ENCODE measurements around the gene HBS1L.
"Not testable (repeated sequence)": the region's sequence is repeated elsewhere in the genome, so short reads cannot be mapped to it uniquely, and the experiment has no call there.

HBS1L gene

DNA sequence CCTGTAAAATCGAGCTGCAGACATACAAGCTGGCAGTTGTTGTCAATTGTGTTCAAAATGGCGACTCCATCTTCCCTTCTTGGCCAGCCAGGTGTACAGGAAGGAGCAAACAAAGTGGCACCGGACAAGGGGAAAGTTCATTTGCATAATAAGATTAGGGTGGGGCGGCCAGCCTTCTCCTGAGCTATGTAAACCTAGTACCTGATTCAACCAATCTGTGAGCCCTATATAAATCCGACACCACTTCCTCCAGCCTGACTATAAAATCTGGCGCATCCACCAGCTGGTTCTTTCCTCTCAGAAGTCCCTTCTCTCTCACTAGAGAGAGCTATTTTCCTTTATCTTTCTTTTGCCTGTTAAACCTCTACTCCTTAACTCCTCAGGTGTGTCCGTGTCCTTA lies 8.1 kb upstream of the HBS1L start:
- TF ChIP-seq, protein P1, sequence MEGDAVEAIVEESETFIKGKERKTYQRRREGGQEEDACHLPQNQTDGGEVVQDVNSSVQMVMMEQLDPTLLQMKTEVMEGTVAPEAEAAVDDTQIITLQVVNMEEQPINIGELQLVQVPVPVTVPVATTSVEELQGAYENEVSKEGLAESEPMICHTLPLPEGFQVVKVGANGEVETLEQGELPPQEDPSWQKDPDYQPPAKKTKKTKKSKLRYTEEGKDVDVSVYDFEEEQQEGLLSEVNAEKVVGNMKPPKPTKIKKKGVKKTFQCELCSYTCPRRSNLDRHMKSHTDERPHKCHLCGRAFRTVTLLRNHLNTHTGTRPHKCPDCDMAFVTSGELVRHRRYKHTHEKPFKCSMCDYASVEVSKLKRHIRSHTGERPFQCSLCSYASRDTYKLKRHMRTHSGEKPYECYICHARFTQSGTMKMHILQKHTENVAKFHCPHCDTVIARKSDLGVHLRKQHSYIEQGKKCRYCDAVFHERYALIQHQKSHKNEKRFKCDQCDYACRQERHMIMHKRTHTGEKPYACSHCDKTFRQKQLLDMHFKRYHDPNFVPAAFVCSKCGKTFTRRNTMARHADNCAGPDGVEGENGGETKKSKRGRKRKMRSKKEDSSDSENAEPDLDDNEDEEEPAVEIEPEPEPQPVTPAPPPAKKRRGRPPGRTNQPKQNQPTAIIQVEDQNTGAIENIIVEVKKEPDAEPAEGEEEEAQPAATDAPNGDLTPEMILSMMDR (IDR thresholded peaks at IDR 0.05; ENCODE audit: control insufficient read depth, insufficient read depth, low read depth, low read length, missing control alignments): peak; percentile 13
- DNase-seq (ENCODE audit: low read depth): no peak
- no peak overlapping the region for H3K4me3 ChIP-seq (ENCODE audit: control insufficient read depth, low read depth, low read length)

DNA sequence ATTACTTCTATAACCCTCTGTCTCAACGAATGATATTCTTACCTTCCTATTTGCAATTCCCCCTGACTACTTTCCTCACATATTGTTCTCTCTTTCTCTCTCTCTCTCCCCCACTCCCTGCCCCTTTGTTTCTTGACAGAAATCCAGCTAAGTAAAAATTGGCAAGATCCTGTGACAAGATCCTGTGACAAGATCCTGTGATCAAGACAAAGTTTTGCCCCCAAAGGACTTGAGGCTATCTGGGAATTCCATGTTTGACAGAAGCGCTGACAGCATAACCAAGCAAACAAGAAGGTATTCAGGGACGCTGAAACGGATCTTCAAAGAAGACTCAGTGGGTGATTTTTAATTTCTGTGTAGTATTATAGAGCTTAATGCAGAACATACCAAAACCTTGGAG lies 5.5 kb upstream of the HBS1L start:
- H3K4me3 ChIP-seq (ENCODE audit: control insufficient read depth, low read depth, low read length): no peak overlapping the region
- TF ChIP-seq, protein P1 (IDR thresholded peaks at IDR 0.05; ENCODE audit: control insufficient read depth, insufficient read depth, low read depth, low read length, missing control alignments): no peak
- DNase-seq (ENCODE audit: low read depth): no peak

DNA sequence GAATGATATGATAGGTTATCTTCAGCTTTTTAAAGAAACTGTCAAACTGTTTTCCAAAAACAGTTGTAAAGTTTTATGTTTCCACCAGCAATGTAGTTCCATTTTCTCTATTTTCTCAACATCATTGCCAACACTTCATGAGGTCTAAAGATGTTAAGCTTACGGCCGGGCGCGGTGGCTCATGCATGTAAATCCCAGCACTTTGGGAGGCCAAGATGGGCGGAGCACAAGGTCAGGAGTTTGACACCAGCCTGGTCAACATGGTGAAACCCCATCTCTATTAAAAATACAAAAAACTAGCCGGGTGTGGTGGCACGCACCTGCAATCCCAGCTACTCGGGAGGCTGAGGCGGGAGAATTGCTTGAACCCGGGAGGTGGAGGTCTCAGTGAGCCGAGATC lies 3.7 kb upstream of the HBS1L start:
- DNase-seq (ENCODE audit: low read depth); H3K4me3 ChIP-seq (ENCODE audit: control insufficient read depth, low read depth, low read length): not testable (repeated sequence)

DNA sequence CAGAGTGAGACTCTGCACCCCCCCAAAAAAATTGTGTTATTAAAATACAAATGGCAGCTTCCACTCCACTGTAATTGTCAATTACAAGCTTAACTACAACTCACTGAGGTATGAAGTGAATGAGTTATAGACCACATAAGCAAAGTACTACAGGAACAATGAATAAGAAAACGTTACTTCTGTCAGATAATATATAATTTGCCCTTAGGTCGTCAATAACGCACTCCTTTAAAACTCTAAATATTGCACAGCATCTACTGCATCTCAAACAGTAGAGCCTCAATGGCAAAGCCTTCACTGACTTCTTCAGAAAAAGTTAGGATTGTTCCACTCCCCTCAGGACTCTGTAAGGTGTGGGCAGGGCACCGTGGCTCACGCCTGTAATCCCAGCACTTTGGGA lies 2.0 kb upstream of the HBS1L start:
- TF ChIP-seq, protein P1 (IDR thresholded peaks at IDR 0.05; ENCODE audit: control insufficient read depth, insufficient read depth, low read depth, low read length, missing control alignments): no peak
- H3K4me3 ChIP-seq (ENCODE audit: control insufficient read depth, low read depth, low read length): no peak overlapping the region
- DNase-seq (ENCODE audit: low read depth): no peak

DNA sequence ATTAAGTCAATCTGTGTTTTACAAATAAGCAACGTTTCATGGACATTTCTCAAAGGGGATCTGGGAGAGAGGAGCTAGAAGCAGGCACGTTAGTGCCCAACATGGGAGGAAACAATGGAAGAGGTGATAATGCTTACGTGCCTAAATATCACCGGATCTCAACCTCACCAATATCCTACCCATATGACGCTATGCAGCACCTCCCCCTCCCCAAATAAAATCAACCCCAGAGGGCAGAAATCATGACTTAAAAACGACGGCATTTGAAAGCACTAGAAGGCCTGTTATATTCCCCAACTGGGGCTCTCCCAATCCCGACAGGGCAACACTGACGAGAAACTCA lies 425 bp downstream of the HBS1L start:
- no peak for DNase-seq (ENCODE audit: low read depth)
- TF ChIP-seq, protein P1 (IDR thresholded peaks at IDR 0.05; ENCODE audit: control insufficient read depth, insufficient read depth, low read depth, low read length, missing control alignments): no peak
- H3K4me3 ChIP-seq (ENCODE audit: control insufficient read depth, low read depth, low read length): peak overlapping the region; percentile 57

DNA sequence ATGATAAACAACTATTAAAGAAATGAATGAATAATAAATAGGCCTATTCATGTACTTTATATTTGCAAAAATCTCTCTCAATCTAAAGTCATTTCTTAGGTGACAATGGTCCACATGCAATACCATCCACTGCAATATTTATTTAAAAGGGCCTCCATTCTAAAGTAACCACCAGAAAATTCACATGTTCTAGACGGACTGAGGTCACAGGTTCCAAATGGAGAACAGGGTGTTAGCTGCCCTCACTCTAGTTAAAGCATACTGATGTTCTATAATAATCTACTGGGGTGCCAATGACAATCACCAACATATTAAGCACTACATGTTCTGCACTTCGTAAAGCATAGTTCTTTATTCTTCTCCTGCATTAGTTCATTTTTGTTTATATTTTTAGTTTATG lies 1.2 kb downstream of the HBS1L start:
- H3K4me3 ChIP-seq (ENCODE audit: control insufficient read depth, low read depth, low read length): peak overlapping the region; percentile 57; the same call in 1 of the 2 replicates
- no peak for DNase-seq (ENCODE audit: low read depth)
- TF ChIP-seq, protein P1 (IDR thresholded peaks at IDR 0.05; ENCODE audit: control insufficient read depth, insufficient read depth, low read depth, low read length, missing control alignments): no peak

DNA sequence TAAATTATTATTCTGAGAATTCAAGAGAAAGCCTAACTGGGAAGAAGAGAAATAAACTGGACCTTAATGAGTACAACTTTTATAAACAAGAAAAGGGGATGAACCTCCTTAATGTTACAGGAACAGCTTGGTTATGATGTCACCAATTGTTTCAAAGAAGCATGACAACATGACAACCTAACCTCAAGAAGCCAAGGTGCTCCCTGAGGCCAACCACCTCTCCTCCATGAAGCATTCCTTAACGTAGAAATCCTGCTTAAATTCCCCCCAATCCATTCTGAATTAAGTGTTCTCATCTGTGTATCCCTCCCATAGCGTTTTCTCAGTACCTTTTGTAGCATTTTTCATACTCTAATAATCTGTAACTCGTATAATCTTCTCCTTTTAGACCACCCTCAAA lies 1.7 kb downstream of the HBS1L start:
- no peak for DNase-seq (ENCODE audit: low read depth)
- no peak overlapping the region for H3K4me3 ChIP-seq (ENCODE audit: control insufficient read depth, low read depth, low read length)
- TF ChIP-seq, protein P1 (IDR thresholded peaks at IDR 0.05; ENCODE audit: control insufficient read depth, insufficient read depth, low read depth, low read length, missing control alignments): no peak
